ENCODE data around the gene EPB41L4A.

EPB41L4A gene

DNA sequence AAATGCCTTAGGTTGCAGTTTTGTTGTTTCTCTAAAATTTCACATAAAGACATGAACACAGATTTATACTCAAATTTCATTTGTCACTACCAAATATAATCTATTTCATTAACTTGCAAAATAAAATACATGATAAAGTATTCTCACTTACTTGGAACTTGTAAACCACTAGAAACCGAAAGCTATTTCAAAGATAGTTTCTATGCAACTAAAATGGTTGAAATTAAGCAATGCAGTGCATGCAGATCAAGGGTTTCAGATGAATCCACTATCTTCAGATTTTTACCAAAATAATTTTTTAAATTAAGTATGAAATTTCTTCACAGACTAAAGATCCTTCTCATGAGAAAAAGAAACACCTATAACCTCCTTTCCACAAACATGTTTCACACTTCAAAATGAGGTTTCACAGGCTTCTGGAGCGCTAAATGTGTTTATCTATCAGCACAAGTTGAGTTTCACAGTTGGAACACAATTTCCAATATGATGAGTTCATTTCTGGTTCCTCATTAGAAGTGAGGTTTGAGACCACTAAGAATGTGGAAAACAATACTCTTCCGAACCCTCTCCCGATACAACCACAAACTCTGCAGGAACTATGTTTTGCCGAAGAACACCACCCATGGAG is 63.9 kb downstream of the EPB41L4A start:
- no peak for DNase-seq (ENCODE audit: low read depth)
- H3K4me3 ChIP-seq (ENCODE audit: low read length), result no peak overlapping the region
- TF ChIP-seq CTCF (IDR thresholded peaks at IDR 0.05; ENCODE audit: insufficient read depth, low read depth, low read length, missing control alignments), result no peak

DNA sequence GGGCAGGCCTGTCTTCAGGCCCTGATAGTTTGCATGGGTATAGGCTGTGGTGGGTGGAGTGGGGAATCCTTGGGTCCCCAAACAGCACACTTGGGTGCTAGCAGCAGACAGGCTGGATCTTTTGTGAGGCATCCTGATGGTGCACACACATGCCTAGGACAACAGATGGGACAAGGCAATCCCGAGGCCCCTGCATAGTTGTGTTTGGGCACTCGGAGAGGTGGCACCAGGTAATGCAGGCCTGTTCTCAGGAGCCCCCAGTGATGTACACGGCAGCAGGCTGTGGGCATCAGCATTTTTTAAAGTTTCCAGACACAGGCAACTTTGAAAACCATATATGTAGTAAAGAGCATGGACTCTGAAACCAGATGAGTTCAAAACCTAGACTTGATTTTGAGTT is 65.4 kb downstream of the EPB41L4A start:
- TF ChIP-seq CTCF (IDR thresholded peaks at IDR 0.05; ENCODE audit: insufficient read depth, low read depth, low read length, missing control alignments), result no peak
- no peak for DNase-seq (ENCODE audit: low read depth)
- H3K4me3 ChIP-seq (ENCODE audit: low read length), result no peak overlapping the region

GRCh38 chr5:112351225-112351624 is 67.9 kb downstream of the EPB41L4A start:
- DNase-seq (ENCODE audit: low read depth), result no peak
- TF ChIP-seq CTCF (IDR thresholded peaks at IDR 0.05; ENCODE audit: insufficient read depth, low read depth, low read length, missing control alignments), result no peak
- H3K4me3 ChIP-seq (ENCODE audit: low read length), result no peak overlapping the region

DNA sequence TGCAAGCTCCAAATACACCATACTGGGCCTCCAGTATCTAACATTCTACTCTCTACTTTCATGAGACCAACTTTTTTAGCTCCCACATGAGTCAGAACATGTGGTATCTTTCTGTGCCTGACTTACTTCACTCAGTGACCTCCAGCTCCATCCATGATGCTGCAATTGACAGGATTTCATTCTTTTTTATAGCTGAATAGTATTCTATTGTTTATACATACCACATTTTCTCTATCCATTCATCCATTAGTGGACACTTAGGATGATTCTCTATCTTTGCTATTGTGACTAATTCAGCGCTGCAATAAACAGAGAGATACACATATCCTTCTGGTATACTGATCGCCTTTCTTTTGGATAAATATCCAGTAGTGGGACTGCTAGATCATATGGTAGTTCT is 68.5 kb downstream of the EPB41L4A start:
- DNase-seq (ENCODE audit: low read depth), result no peak
- no peak for TF ChIP-seq CTCF (IDR thresholded peaks at IDR 0.05; ENCODE audit: insufficient read depth, low read depth, low read length, missing control alignments)
- H3K4me3 ChIP-seq (ENCODE audit: low read length), result no peak overlapping the region

DNA sequence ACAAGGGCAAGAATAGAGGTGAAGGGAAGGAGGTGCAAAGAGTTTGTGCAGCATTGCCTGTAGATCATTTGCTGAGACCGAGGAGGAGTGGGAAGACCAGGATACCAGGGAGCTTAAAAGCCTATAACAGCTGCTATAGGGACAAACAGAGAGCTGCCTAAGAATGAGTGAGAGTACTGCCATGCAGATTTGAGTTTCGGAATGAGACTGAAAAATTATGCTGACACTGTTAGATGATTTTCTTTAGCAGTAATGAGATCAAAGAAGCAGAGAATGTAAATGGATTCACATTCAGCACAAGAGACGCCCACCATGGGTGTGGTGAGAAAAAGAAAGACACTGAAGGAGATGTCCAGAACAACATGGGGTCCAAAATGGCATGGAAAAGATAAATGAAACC is 69.7 kb downstream of the EPB41L4A start:
- no peak overlapping the region for H3K4me3 ChIP-seq (ENCODE audit: low read length)
- no peak for DNase-seq (ENCODE audit: low read depth)
- no peak for TF ChIP-seq CTCF (IDR thresholded peaks at IDR 0.05; ENCODE audit: insufficient read depth, low read depth, low read length, missing control alignments)

DNA sequence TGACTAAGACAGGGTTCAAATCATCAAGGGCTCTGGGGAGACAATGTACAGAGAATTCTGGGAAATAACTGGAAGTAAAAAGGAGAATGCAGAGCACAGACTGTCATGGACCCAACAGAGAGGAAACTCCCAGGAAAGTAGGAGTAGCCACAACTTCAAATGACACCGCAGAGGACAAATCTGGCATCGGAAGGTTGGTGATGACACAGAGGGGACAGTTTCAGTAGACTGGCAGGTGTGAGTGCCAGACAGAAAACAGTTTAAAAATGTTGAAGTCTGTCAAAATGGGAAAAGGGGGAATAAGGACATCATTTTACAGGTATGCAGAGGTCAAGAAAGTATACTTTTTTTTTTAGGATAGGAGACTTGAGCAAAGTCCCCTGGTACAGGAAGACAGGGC is 70.2 kb downstream of the EPB41L4A start:
- no peak for DNase-seq (ENCODE audit: low read depth)
- TF ChIP-seq CTCF (IDR thresholded peaks at IDR 0.05; ENCODE audit: insufficient read depth, low read depth, low read length, missing control alignments), result no peak
- no peak overlapping the region for H3K4me3 ChIP-seq (ENCODE audit: low read length)

GRCh38 chr5:112348387-112348786 is 70.7 kb downstream of the EPB41L4A start:
- DNase-seq (ENCODE audit: low read depth), result no peak
- H3K4me3 ChIP-seq (ENCODE audit: low read length), result no peak overlapping the region
- TF ChIP-seq CTCF (IDR thresholded peaks at IDR 0.05; ENCODE audit: insufficient read depth, low read depth, low read length, missing control alignments), result no peak

Measured in epithelial cell of esophagus (primary cell).